NCI-H146 treated with DMSO at 0.1 percent for 48 hours (cell line): ENCODE results near the gene CFLAR.
"Not testable (repeated sequence)": the region's sequence is repeated elsewhere in the genome, so short reads cannot be mapped to it uniquely, and the experiment has no call there.

Experiments
- DNase-seq: peaks from one replicate; lab custom pipeline; 2025; ENCODE audit not compliant: unreplicated experiment; lab: John Stamatoyannopoulos, UW

Gene CFLAR

DNA sequence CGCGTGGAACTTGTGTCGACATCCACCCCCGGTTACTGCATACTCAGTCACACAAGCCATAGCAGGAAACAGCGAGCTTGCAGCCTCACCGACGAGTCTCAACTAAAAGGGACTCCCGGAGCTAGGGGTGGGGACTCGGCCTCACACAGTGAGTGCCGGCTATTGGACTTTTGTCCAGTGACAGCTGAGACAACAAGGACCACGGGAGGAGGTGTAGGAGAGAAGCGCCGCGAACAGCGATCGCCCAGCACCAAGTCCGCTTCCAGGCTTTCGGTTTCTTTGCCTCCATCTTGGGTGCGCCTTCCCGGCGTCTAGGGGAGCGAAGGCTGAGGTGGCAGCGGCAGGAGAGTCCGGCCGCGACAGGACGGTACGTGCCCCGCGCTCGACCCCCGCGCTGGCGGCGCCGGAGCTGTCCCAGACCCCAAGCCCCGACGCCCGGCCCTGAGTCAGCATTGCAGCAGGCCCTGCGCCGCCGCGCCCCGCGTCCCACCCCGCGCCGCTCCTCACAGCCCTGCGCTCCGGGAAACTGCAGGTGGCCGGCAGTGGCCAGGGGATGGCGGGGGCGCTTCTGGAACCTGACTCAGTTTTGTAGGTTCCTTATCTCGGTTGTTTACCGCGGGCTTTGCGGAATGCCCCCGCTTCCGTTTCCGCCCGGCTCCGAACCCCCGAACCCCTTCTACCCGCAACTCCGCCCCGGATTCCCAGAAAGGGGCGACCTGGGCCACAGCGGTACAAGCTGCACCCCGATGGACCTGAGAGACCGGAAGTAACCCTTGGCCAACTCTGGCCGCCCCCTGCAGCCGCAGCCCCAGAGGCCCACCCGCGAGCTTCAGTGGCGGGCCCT lies at the start of gene CFLAR:
Gene CFLAR, plus strand, starts transcription at position 50 of the 844 bp plus-strand sequence. CDS start 13,702 bp downstream, outside the sequence.
- peak; percentile 51 for DNase-seq

DNA sequence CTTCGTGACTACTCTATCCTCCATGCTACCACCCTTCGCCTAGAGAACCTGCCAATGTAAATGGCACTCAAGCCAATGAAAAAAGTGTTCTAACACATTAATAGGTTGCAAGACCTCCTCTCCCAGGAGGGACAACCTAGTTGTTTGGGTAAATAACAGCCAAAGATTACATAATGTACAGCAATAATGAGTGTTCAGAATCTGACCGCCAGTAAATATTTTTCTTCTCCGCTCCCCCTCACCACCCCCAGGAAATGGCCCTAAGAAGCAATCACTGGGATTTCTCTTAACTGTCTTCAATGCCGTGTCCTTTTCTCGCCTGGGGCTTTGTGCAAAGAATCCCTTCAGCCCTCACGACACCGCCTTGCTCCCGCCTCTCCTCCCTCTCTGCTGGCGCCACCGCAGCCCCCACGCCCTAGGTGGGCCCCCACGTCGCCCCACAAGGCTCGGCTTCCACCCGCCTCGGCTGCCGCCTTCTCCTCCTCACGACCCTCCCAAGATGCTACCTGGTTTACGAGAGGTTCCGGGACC lies 45.0 kb upstream of the CFLAR start:
- DNase-seq: peak; percentile 16

DNA sequence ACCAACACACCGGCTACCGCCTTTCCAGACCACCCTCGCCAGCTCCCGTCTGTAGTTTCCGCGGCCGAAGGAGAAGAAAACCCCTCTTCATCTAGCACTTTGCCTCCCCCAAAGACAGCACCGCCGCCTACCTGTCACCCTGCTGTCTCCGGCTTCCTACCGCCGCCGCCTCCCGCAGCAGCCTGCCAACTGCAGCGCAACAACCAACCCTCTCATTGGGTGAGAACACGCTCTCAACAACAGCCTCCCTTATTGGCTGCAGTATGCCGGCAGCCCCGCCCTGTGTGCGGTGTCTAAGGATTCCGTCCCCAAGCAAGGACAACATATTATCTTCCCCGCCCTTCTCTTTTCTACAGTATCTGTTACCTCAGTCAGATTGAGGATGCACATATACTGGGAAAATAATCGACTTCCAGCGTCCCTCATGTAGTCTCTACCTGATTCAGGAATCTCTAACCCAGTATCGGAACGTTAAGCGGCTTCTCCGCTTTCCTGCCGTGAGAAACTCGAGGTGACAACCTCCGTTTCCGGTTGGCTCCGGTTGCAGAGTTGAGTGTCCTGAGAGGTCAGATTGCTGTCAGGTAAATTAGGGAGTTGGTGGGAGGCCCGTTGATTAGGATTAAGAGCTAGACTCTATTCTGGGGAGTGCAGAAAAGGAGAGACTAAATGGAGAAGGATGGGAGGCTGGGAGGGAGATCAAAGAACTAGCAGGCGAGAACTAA lies 44.3 kb upstream of the CFLAR start, which contains the start of the genes HYCC2 and NDUFB3:
Gene HYCC2, minus strand, starts transcription at position 193 of the 722 bp plus-strand sequence. CDS start 47,662 bp downstream, outside the sequence.
Gene NDUFB3, plus strand, starts transcription at position 523 of the 722 bp plus-strand sequence. CDS start 6,882 bp downstream, outside the sequence.
- peak; percentile 79 for DNase-seq

DNA sequence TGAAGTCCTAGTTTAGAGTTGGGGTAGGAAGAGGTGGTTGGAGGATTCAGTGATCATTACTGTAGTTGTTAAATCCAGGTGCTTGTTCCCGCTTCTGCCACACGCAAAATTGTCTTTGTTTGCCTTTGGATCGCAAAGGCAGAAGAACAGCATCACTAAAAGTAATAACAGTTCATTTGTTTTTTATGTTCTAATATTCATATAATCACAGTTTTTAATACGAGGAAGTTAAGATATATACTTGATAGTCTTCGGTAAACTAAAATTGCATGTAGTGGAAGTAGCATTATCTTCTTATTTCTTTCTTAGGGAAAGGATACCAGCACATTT lies 43.8 kb upstream of the CFLAR start:
- no peak for DNase-seq

DNA sequence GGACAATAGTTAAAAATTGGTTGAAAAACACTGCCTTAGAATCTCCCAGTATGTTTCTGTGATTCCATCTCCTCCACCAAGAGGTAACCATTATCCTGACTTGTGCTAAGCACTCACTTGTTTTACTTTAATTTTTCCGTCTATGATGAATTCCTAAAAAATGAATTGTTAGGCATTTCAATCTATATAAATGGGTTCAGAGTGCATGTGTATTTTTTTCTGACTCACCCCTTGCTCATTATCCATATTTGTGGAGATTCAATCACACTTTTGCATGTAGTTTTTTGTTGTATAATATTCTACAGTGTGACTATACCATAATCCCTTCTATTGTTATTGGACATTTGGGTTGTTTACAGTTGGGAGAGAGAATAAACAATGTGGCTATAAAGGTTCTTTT lies 42.9 kb upstream of the CFLAR start:
- no peak for DNase-seq

DNA sequence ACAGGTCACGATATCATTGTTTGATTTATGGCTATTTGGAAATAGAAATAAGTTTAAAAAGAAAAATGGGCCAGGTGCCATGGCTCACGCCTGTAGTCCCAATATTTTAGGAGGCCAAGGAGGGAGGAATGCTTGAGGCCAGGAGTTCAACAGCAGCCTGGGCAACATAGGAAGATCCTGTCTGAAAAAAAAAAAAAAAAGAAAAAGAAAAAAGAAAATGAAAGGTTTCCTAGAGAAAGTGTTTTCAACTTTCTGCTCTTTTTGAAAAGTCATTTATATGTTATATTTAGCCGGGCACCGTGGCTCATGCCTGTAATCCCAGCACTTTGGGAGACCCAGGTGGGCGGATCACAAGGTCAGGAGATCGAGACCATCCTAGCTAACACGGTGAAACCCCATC lies 41.0 kb upstream of the CFLAR start:
- DNase-seq: no peak

DNA sequence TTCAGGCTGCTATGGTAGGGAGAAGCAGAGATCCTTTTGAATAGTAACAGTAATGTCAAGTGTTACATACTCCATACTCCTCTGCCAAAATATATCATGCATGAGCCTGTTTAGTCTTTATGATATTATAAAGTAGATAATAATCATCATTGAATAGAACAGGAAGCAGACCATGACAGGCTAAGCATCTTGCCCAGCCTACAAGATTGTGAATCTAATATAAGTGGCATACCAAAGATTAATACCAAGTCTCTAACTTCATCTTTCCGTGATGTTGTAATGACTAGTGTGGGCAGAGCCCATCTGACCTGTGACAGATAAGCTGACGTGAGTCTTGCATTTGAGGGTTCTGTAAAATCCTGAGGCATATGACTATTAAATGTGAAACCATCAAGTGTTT lies 31.1 kb upstream of the CFLAR start:
- no peak for DNase-seq

DNA sequence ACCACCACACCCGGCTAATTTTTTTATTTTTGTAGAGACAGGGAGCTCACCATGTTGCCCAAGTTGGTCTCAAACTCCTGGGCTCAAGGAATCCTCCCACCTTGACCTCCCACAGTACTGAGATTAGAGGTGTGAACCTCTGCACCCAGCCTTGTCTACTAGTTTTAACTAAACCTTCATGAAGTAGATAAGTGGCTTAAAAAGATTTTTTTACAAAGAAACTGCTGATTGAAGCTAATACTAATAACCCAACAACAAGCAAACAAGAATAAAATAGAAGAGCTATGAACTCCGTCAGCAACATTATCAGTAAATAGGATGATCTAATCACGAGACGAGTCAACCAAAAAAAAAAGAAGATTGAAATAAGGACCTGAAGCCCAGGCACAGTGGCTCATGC lies 25.4 kb upstream of the CFLAR start:
- no peak for DNase-seq

DNA sequence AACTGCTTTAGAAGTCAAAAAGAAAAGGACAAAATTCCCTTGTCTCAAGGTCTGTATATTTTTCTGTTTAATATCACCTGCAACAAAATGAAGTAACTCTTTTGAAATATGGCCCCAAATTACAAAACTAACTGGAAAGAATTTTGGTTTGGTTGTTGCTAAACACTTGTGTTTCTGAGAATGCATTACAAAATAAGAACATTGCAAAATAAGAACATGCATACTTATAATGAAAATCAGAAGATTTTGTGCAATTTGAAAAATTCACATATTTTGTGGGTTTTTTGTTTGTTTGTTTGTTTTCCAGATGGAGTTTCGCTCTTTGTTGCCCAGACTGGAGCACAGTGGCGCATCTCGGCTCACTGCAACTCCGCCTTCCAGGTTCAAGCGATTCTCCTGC lies 22.4 kb upstream of the CFLAR start:
- DNase-seq: no peak

DNA sequence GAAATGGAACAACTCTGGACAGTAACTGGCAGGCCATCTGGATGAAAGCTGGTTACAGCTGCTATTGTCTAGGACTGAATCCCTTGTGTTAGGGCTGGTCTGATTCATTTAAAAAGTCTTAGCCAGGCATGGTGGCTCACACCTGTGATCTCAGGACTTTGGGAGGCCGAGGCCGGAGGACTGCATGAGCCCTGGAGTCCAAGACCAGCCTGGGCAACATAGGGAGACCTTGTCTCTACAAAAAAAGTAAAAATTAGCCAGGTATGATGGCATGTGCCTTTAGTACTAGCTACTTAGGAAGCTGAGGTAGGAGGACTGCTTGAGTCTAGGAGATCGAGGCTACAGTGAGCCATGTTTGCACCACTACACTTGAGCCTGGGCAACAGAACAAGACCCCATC lies 15.5 kb upstream of the CFLAR start:
- DNase-seq: no peak

DNA sequence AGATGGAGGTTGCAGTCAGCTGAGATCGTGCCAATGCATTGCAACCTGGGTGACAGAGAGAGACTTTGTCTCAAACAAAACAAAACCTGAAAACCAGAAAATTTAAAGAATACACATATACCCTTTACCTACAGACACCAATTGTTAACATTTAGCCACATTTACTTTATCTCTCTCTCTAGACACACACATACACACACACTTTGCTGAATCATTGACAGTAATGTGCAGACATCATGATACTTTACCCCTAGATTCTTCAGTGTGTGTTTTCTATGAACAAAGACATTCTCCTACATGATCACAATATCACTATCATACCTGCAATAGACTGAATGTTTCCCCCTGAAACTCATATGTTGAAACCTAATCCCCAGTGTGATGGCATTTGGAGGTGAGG lies 10.2 kb upstream of the CFLAR start:
- no peak for DNase-seq

DNA sequence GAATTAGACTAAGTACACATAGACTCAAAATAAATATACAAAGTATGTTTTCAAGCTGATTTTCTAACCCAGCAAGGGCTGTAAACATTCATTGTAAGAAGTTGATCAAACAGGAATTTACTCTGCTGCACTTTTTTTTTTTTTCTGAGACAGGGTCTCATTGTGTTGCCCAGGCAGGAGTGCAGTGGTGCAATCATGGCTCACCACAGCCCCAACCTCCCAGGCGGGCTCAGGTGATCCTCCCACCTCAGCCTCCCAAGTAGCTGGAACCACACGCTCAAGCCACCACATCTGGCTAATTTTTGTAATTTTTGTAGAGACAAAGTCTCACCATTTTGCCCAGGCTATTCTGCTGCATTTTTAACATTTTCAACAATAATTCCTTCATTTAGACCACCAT lies 8.3 kb upstream of the CFLAR start:
- no peak for DNase-seq

DNA sequence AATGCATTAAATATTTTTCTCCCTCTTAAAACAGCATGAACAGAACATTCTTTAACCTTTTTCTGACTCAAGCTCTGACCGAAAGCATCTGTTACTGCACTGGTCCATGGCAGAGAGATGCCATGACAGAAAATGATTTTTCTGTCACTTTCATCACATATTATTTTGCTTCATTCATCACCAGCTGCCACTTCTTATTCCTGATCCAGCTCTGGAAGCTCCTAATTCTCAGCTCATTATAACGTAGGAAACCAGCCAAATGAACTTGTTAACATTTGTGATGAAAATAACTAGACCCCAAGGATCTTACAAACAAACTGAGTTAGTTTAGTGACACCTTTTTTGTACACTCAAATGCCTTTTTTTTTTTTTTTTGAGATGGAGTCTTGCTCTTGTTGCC lies 7.6 kb upstream of the CFLAR start:
- no peak for DNase-seq

DNA sequence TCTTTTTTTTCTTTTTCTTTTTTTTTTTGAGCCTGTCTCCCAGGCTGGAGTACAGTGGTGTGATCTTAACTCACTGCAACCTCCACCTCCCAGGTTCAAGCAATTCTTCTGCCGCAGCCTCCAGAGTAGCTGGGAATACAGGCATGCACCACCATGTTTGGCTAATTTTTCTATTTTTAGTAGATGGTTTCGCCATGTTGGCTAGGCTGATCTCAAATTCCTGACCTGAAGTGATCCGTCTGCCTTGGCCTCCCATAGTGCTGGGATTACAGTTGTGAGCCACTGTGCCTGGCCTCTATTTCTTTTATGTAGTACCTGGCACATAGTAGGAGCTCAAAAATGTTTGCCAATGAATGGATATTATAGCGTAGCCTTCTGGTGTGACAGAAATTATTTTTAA lies 6.8 kb upstream of the CFLAR start:
- DNase-seq: no peak

DNA sequence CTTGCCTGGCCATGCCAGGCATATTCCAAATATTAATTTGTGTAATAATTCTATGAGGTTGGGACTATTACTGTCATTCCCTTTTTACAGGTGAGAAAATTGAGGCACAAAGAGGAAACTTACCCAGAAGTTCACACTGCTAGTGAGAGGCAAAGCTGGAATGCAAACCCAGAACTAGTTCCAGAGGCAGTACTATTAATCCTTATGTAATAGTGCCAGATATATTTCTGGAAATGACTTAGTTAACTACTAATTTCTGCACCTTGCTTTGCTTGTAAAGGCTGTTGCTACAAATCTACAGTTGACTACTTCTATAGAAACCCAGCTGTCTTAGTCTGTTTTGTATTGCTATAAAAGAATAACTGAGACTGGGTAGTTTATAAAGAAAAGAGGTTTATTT lies 5.3 kb upstream of the CFLAR start:
- DNase-seq: no peak

DNA sequence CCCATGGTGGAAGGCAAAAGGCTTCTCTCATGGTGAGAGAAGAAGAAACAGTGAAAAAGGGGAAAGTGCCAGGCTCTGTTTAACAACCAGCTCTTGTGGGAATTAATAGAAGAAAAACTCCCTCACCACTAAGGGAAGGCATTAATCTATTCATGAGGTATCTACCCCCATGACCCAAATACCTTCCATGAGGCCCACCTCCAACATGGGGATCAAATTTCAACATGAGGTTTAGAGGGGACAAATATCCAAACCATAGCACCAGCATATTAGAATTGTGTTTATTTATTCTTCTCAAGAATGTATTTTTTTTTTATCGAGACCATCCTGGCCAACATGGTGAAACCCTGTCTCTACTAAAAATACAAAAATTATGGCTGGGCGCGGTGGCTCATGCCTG lies 4.9 kb upstream of the CFLAR start:
- no peak for DNase-seq

DNA sequence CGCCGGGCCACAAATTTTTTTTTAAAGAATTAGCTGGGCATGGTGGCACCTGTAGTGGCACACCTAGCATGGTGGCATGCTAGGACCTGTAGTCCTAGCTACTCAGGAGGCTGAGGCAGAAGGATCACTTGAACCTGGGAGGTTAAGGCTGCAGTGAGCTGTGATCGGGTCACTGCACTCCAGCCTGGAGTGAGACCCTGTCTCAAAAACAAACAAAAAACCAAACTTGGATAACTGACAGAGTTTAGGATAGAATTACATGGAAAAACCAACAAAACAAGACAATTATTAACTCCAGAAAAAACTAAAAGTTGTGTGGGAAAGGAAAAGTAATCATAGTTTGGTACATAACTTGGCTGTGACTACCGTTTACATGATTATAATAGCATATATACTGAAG lies 1.6 kb upstream of the CFLAR start:
- no peak for DNase-seq

DNA sequence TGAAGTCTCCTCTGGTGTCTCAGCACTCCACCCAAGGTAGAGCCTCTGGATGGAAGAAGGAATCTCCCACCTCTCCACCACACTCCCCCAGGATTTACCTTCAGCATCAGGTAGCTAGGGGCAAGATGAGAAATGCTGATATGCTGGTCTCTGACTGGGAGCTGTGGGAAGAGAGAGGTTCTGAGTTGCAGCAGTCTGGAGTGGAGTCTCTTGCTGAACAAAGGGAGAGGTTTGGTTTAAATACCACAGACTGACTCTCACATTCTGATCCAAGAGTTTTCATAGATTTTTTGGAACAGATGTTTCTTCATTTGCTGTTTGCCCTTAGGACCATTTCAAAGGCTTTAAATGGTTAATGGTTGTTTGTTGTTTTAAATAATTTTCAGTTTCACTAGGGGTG lies 1.1 kb upstream of the CFLAR start:
- no peak for DNase-seq

DNA sequence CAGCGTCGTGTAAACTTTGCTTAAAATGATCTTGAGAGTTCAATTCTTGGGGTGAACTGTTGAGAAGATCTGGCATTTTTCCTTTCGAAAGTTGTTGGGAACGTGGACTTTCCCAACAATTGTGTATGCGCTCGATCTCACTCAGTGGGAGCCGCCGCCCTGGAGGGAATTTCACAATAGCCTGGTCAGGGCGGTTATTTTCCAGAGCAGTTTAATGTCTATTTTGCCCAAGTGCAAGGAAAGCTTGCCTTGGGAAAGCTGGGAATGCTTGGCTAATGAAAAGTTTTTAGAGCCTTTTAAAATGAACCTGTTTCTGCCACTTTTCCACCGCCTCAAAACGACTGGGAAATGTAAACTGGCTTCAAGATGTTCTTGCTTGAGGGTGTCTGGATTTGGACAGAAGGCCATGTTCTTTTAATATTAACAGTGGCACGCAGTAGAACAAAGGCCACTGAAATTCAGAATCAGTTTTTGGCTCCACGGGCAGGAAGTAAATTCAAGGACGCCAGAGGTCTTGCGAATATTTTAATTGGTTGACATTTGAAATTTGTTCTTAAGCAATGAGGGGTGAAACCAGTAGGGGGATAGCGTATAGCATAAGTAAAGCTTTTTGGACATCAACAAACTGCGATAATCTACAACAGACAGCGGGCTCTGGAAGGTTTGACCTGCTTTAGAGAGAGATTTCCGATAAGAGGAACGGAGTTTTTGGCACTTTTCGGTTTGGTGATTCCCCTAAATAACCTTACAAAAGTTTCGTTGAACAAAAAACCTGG lies 1.2 kb downstream of the CFLAR start:
- no peak for DNase-seq

DNA sequence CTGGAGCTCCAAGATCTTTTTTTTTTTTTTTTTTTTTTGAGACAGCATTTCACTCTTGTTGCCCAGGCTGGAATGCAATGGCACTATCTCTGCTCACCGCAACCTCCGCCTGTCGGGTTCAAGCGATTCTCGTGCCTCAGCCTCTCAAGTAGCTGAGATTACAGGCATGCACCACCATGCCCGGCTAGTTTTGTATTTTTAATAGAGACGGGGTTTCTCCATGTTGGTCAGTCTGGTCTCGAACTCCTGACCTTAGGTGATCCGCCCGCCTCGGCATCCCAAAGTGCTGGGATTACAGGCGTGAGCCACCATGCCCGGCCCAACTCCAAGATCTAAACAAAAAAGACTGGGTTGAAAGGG lies 1.8 kb downstream of the CFLAR start:
- DNase-seq: not testable (repeated sequence)
